ENCODE measurements around the gene TMEM212. TPM values are rescaled to one million over a fixed set of nuclear protein-coding genes. Genes with fewer than 3 reads are reported as not detected.
A peak's percentile ranks its signal among the peaks of the same experiment; 100 is the strongest.

The TMEM212 gene
- total and polyA plus RNA-seq, 12 donors, result 0.06 TPM; not detected in 11

DNA sequence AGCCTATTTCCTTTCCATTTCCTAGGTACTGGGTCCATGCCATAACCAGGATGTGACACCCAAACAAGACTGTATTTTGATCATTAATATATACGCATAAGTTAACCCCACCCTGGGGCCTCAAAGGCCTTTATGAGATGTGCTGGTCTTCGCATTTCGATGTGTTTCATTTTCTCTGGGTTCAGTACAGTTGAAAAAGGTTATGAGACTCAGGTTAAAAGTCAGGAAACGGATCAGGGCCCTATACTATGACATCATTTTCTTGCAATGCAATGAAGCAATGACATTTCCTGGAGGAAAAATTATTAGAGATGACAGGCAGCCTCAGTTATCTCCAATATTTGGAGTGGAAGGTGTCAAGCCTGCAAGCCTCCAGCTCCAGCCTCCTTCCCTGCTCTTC is 31.7 kb downstream of the TMEM212 start:
- no peak for DNase-seq
- Histone ChIP-seq H3K36me3 (replicated peaks in 1 of 2) (no peaks in the 10 kb centered on the region), H3K27me3 (no peaks in the 10 kb centered on the region), H3K27ac (peak overlapping the region in 3 of 5 donors; percentile 11 to 72 (median 58)), H3K4me1 (replicated peaks in 1 of 2) (peaks cover 0 to 7% of the 10 kb centered on the region in 2 donors), H3K4me3 (no peak overlapping the region), H3K9me3 (replicated peaks in 1 of 3) (no peaks in the 10 kb centered on the region)
- TF ChIP-seq POLR2A (IDR thresholded peaks at IDR 0.05), result no peak
- TF ChIP-seq, protein P1, sequence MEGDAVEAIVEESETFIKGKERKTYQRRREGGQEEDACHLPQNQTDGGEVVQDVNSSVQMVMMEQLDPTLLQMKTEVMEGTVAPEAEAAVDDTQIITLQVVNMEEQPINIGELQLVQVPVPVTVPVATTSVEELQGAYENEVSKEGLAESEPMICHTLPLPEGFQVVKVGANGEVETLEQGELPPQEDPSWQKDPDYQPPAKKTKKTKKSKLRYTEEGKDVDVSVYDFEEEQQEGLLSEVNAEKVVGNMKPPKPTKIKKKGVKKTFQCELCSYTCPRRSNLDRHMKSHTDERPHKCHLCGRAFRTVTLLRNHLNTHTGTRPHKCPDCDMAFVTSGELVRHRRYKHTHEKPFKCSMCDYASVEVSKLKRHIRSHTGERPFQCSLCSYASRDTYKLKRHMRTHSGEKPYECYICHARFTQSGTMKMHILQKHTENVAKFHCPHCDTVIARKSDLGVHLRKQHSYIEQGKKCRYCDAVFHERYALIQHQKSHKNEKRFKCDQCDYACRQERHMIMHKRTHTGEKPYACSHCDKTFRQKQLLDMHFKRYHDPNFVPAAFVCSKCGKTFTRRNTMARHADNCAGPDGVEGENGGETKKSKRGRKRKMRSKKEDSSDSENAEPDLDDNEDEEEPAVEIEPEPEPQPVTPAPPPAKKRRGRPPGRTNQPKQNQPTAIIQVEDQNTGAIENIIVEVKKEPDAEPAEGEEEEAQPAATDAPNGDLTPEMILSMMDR (IDR thresholded peaks at IDR 0.05), result no peak
- 78 to 85% (median 80%) methylated on average over 4 of the region's 4 CpGs for WGBS, 4 donors
- intact Hi-C loops (cut with DNase I), result no loop called here

DNA sequence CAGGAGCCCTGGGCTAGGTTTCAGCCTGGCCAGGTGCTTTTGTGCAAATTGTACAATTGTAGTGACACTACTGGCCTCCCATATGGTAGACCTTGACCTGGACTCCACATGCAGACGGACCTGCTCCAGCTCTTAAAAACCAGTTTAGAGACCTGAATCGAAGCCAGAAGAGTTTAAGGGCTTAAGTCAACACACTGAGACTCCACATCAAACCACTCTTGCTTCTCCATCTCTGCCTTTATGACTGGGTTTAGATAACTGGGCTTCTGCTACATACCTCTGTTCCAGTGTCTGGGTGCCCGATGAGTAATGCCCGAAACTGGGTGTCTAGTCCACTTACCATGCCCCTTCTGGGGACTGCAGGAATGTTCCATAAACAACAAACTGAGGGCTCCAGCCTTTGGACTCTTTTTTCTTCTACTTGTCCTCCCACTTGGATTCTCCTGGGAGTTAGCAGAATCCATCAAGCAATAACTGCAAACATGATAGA is 32.8 kb downstream of the TMEM212 start:
- intact Hi-C loops (cut with DNase I), result no loop called here
- H3K27ac ChIP-seq, result peak overlapping the region in 2 of 5 donors; percentile 42 to 72
- TF ChIP-seq POLR2A (IDR thresholded peaks at IDR 0.05), result no peak
- TF ChIP-seq, protein P1 (IDR thresholded peaks at IDR 0.05), result no peak
- H3K27me3 ChIP-seq, result no peaks in the 10 kb centered on the region
- H3K4me1 ChIP-seq (replicated peaks in 1 of 2), result peaks cover 0 to 7% of the 10 kb centered on the region in 2 donors
- WGBS, 4 donors, result 69 to 80% (median 71%) methylated on average over 4 of the region's 4 CpGs
- no peaks in the 10 kb centered on the region for H3K9me3 ChIP-seq (replicated peaks in 1 of 3)
- no peak for DNase-seq
- H3K4me3 ChIP-seq, result no peak overlapping the region
- no peaks in the 10 kb centered on the region for H3K36me3 ChIP-seq (replicated peaks in 1 of 2)

DNA sequence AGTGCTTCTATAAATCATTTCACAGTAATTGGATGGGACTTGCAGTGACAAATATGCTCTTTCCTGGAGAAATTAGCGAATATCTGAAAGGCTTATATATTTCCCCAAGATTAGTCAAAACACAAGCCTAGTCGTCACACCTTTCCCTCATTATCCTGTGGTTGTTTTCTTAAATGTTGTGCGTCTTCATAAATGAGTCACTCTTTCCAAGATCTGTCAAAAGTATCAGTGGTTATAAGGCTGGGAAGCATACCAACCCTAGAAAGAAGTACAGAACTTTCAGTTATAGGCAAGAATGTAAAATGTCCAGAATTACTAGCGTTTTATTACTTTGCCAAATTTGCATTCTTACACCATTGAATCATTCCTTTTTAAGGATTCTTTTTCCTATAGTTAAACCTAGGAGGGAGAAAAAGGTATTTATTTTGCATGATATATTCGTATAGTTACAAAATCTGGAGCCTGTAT is 33.6 kb downstream of the TMEM212 start:
- Histone ChIP-seq H3K4me1 (replicated peaks in 1 of 2) (peaks cover 0 to 7% of the 10 kb centered on the region in 2 donors), H3K27me3 (no peaks in the 10 kb centered on the region), H3K4me3 (no peak overlapping the region), H3K9me3 (replicated peaks in 1 of 3) (no peaks in the 10 kb centered on the region), H3K36me3 (replicated peaks in 1 of 2) (no peaks in the 10 kb centered on the region), H3K27ac (peak overlapping the region in 2 of 5 donors; percentile 26 to 42)
- intact Hi-C loops (cut with DNase I), result no loop called here
- 59 to 62% (median 61%) methylated on average over 5 of the region's 5 CpGs for WGBS, 4 donors
- TF ChIP-seq, protein P1 (IDR thresholded peaks at IDR 0.05), result no peak
- no peak for TF ChIP-seq POLR2A (IDR thresholded peaks at IDR 0.05)
- DNase-seq, result no peak

DNA sequence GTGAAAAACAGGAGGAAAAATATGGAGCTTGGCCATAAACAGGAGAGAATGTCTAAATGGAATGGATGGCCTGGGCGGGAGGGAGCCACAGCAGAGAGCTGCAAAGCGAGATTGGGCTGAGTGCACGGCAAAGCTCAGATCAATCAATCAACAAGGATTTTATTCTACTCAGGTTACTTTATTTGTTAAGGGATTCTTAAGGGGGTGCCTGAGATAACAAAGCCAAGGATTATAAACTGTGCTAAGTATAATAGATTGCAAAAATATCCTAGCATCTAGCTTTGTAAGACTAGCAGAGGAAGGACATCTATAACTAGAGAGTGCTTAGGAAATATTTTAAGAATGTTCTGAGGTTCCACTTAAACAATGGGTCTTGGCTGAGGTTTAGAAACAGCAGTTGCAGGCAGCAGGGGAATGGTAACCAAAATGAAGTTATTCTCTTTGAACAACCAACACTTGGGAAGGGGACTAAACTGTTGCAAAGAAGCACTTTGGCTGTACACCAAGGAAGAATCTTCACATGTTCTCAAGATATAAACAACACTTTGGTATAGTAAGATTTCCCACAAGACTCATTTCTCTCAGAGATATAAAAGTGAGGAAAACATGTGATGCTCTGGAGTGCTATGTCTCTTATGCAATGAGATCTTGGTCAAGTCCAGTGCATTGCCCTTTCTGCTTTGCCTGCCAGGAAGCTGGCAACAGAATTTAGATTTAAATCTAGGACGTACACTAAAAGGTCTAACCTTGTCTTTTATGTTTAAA is 35.5 kb downstream of the TMEM212 start:
- H3K4me3 ChIP-seq, result no peak overlapping the region
- DNase-seq, result no peak
- TF ChIP-seq, protein P1 (IDR thresholded peaks at IDR 0.05), result no peak
- TF ChIP-seq POLR2A (IDR thresholded peaks at IDR 0.05), result no peak
- intact Hi-C loops (cut with DNase I), result no loop called here
- no peaks in the 10 kb centered on the region for H3K36me3 ChIP-seq (replicated peaks in 1 of 2)
- H3K27ac ChIP-seq, result peak overlapping the region in 1 of 5 donors; percentile 43
- peaks cover 0 to 7% of the 10 kb centered on the region in 2 donors for H3K4me1 ChIP-seq (replicated peaks in 1 of 2)
- no peaks in the 10 kb centered on the region for H3K27me3 ChIP-seq
- no peaks in the 10 kb centered on the region for H3K9me3 ChIP-seq (replicated peaks in 1 of 3)
- 65 to 74% (median 72%) methylated on average over 4 of the region's 4 CpGs for WGBS, 4 donors

Data from adrenal gland (tissue), 12 donors.